ENCODE results near the gene TMEM109.

GRCh38 chr11:60918251-60918938 lies 4.4 kb downstream of the TMEM109 start:
- TF ChIP-seq CTCF (IDR thresholded peaks at IDR 0.05) (no peak), POLR2A (IDR thresholded peaks at IDR 0.05) (no peak), POLR2AphosphoS5 (IDR thresholded peaks at IDR 0.05) (no peak)
